Measurements from ENCODE around the gene MYCBP2. TPM values are rescaled to one million over a fixed set of nuclear protein-coding genes. Genes with fewer than 3 reads are reported as not detected.

MYCBP2 gene
- polyA plus RNA-seq, 2 of the 4 experiments (the other 2 are of a cell fraction) = 15.8 to 37.8 TPM

DNA sequence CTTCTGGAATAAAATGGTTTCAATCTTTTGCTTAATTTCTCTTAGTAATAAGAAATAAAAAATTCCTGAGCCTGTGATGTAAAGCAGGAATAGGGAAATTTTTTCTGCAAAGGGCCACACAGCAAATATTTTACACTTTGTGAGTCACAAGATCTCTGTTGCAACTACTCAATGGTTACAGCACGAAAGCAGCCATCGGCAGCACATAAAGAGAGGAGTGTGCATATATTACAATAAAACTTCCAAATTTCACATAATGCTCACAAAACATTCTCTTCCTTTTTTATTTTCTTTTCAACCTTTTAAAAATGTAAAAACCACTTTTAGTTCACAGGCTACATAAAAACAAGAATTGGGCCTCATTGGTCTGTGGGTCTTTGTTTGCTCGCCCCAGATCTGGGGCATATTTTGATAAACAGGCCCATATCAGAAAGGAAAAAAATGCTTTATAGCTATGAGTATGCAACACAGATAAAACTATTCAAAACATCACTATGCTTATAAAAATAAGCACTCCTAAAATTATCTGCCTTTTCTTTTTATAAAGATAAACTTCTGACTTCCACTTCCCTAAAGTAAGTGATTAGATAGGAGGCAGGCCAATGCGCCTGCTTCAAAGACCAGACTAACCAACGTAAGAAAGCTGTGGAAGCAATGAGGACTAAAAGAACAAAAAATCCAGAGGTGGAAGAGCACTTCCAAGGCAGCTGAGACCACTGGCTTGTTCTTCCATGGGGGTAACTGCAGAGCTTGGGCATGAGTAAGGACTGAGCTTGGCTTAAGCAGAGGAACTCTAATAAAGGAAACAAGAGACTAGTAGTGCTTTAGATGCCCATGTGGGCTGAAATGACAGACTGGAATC is 26.5 kb downstream of the MYCBP2 start:
- WGBS (ENCODE audit: missing lambda C conversion rate) = 46% methylated on average over 5 of the region's 5 CpGs
- Histone ChIP-seq H3K27ac (peak overlapping the region; percentile 59 to 69), H3K4me1 (peaks cover 35% of the 10 kb centered on the region), H3K4me3 (no peak overlapping the region), H3K9me3 (no peaks in the 10 kb centered on the region), H3K4me2 (peak overlapping the region; percentile 74)
- ATAC-seq (peak; percentile 66 to 80; a peak in 4 of 6 replicates), FAIRE-seq (no peak), DNase-seq (ENCODE audit: low read depth in 1 of 2, low spot score in 1 of 2) (peak; percentile 6 to 16)
- POLR2A ChIA-PET = no interaction called here
- TF ChIP-seq JUN (IDR thresholded peaks at IDR 0.05) = no peak
- TF ChIP-seq CEBPB (IDR thresholded peaks at IDR 0.05) = peak; percentile 44 to 66; a peak in 3 of 4 replicates
- CTCF ChIA-PET = no interaction called here

- Histone ChIP-seq H3K4me3 (no peak overlapping the region), H3K27ac (peak overlapping the region in 1 of 2 experiments; percentile 59; a peak in 1 of 6 replicates), H3K4me2 (peak overlapping the region; percentile 74), H3K9me3 (no peaks in the 10 kb centered on the region), H3K4me1 (peaks cover 28% of the 10 kb centered on the region)
- DNase-seq (ENCODE audit: low read depth in 1 of 2, low spot score in 1 of 2) (no peak), FAIRE-seq (no peak), ATAC-seq (no peak)
- CTCF ChIA-PET = interaction anchor here (0.6 kb wide), 1 partner anchor 179 kb away, joined by 3 read pairs; no protein-coding TSS in a partner anchor
- no peak for TF ChIP-seq ZFP36 (IDR thresholded peaks at IDR 0.05; ENCODE audit: borderline replicate concordance, partially characterized antibody)
- no peak for TF ChIP-seq FOSL2 (IDR thresholded peaks at IDR 0.05)
- no peak for TF ChIP-seq FOSL2 (CRISPR knock-in tag; IDR thresholded peaks at IDR 0.05)
- 25% methylated on average over 1 of the region's 1 CpG for WGBS (ENCODE audit: missing lambda C conversion rate)
- POLR2A ChIA-PET = no interaction called here
These were observed 27.3 kb downstream of the MYCBP2 start for GRCh38 chr13:77299587-77299986.

GRCh38 chr13:77298426-77298825 is 28.5 kb downstream of the MYCBP2 start:
- TF ChIP-seq JUN (IDR thresholded peaks at IDR 0.05) = no peak
- no peak for TF ChIP-seq KDM5A (IDR thresholded peaks at IDR 0.05)
- no peak for TF ChIP-seq KDM1A (IDR thresholded peaks at IDR 0.05; ENCODE audit: low read depth)
- no peak for TF ChIP-seq HOXB13 (CRISPR knock-in tag; IDR thresholded peaks at IDR 0.05; ENCODE audit: low read depth)
- no peak for TF ChIP-seq HDAC2 (IDR thresholded peaks at IDR 0.05)
- no peak for TF ChIP-seq EHF (CRISPR knock-in tag; IDR thresholded peaks at IDR 0.05)
- TF ChIP-seq GATA3 (IDR thresholded peaks at IDR 0.05; ENCODE audit: borderline replicate concordance) = no peak
- TF ChIP-seq RAD21 (conservative IDR thresholded peaks at IDR 0.05 in 1 of 2, IDR thresholded peaks at IDR 0.05 in 1 of 2) = no peak
- TF ChIP-seq ZC3H11A (IDR thresholded peaks at IDR 0.05) = no peak
- no peak for TF ChIP-seq RCOR1 (IDR thresholded peaks at IDR 0.05; ENCODE audit: low read depth, low read length)
- no peak for TF ChIP-seq TP53 (CRISPR knock-in tag; IDR thresholded peaks at IDR 0.05)
- no peak for TF ChIP-seq CBX2 (IDR thresholded peaks at IDR 0.05; ENCODE audit: borderline replicate concordance, low read depth)
- no peak for TF ChIP-seq HOXA7 (CRISPR knock-in tag; IDR thresholded peaks at IDR 0.05)
- TF ChIP-seq JUNB (IDR thresholded peaks at IDR 0.05) = no peak
- no peak for TF ChIP-seq MAZ (IDR thresholded peaks at IDR 0.05; ENCODE audit: borderline replicate concordance, low read depth, low read length)
- no peak for TF ChIP-seq FOSL2 (IDR thresholded peaks at IDR 0.05)
- no peak for TF ChIP-seq FOSL2 (CRISPR knock-in tag; IDR thresholded peaks at IDR 0.05)
- TF ChIP-seq POLR2A (IDR thresholded peaks at IDR 0.05; ENCODE audit: low read length) = no peak
- H3K4me2 ChIP-seq = no peak overlapping the region
- no peak for DNase-seq (ENCODE audit: low read depth in 1 of 2, low spot score in 1 of 2)
- FAIRE-seq = no peak
- H3K4me3 ChIP-seq = no peak overlapping the region
- peaks cover 28% of the 10 kb centered on the region for H3K4me1 ChIP-seq
- H3K27ac ChIP-seq = no peak overlapping the region
- POLR2A ChIA-PET = no interaction called here
- CTCF ChIA-PET = interaction anchor here (0.7 to 1.0 kb wide), 2 partner anchors 24 to 27 kb away, joined by 3 read pairs; no protein-coding TSS in a partner anchor
- 85% methylated on average over 3 of the region's 3 CpGs for WGBS (ENCODE audit: missing lambda C conversion rate)
- H3K9me3 ChIP-seq = no peaks in the 10 kb centered on the region
- no peak for ATAC-seq

GRCh38 chr13:77291774-77292173 is 35.1 kb downstream of the MYCBP2 start:
- H3K4me2 ChIP-seq = no peak overlapping the region
- POLR2A ChIA-PET = interaction anchor here (0.6 kb wide), 1 partner anchor 38 kb away, joined by 4 read pairs; no protein-coding TSS in a partner anchor
- no peak overlapping the region for H3K27ac ChIP-seq
- ATAC-seq (no peak), FAIRE-seq (no peak), DNase-seq (ENCODE audit: low read depth in 1 of 2, low spot score in 1 of 2) (no peak)
- 99% methylated on average over 4 of the region's 4 CpGs for WGBS (ENCODE audit: missing lambda C conversion rate)
- no peak overlapping the region for H3K4me3 ChIP-seq
- TF ChIP-seq EHF (CRISPR knock-in tag; IDR thresholded peaks at IDR 0.05) = no peak
- no peak for TF ChIP-seq HOXB13 (CRISPR knock-in tag; IDR thresholded peaks at IDR 0.05; ENCODE audit: low read depth)
- TF ChIP-seq EP300 (IDR thresholded peaks at IDR 0.05) = no peak
- TF ChIP-seq, protein P1, sequence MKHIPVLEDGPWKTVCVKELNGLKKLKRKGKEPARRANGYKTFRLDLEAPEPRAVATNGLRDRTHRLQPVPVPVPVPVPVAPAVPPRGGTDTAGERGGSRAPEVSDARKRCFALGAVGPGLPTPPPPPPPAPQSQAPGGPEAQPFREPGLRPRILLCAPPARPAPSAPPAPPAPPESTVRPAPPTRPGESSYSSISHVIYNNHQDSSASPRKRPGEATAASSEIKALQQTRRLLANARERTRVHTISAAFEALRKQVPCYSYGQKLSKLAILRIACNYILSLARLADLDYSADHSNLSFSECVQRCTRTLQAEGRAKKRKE (CRISPR knock-in tag; IDR thresholded peaks at IDR 0.05; ENCODE audit: low read depth) = no peak
- TF ChIP-seq, protein P2, sequence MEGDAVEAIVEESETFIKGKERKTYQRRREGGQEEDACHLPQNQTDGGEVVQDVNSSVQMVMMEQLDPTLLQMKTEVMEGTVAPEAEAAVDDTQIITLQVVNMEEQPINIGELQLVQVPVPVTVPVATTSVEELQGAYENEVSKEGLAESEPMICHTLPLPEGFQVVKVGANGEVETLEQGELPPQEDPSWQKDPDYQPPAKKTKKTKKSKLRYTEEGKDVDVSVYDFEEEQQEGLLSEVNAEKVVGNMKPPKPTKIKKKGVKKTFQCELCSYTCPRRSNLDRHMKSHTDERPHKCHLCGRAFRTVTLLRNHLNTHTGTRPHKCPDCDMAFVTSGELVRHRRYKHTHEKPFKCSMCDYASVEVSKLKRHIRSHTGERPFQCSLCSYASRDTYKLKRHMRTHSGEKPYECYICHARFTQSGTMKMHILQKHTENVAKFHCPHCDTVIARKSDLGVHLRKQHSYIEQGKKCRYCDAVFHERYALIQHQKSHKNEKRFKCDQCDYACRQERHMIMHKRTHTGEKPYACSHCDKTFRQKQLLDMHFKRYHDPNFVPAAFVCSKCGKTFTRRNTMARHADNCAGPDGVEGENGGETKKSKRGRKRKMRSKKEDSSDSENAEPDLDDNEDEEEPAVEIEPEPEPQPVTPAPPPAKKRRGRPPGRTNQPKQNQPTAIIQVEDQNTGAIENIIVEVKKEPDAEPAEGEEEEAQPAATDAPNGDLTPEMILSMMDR (IDR thresholded peaks at IDR 0.05) = no peak
- no peak for TF ChIP-seq JUN (IDR thresholded peaks at IDR 0.05)
- TF ChIP-seq MAFK (IDR thresholded peaks at IDR 0.05; ENCODE audit: partially characterized antibody) = no peak
- TF ChIP-seq, protein P3, sequence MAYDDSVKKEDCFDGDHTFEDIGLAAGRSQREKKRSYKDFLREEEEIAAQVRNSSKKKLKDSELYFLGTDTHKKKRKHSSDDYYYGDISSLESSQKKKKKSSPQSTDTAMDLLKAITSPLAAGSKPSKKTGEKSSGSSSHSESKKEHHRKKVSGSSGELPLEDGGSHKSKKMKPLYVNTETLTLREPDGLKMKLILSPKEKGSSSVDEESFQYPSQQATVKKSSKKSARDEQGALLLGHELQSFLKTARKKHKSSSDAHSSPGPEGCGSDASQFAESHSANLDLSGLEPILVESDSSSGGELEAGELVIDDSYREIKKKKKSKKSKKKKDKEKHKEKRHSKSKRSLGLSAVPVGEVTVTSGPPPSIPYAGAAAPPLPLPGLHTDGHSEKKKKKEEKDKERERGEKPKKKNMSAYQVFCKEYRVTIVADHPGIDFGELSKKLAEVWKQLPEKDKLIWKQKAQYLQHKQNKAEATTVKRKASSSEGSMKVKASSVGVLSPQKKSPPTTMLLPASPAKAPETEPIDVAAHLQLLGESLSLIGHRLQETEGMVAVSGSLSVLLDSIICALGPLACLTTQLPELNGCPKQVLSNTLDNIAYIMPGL (CRISPR knock-in tag; IDR thresholded peaks at IDR 0.05; ENCODE audit: borderline replicate concordance) = no peak
- TF ChIP-seq, protein P4, sequence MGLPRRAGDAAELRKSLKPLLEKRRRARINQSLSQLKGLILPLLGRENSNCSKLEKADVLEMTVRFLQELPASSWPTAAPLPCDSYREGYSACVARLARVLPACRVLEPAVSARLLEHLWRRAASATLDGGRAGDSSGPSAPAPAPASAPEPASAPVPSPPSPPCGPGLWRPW (IDR thresholded peaks at IDR 0.05) = no peak
- H3K4me1 ChIP-seq = no peaks in the 10 kb centered on the region
- H3K9me3 ChIP-seq = no peaks in the 10 kb centered on the region
- CTCF ChIA-PET = no interaction called here
